Measurements from ENCODE around the gene SHROOM3. TPM values are rescaled to one million over a fixed set of nuclear protein-coding genes. Genes with fewer than 3 reads are reported as not detected.

Gene SHROOM3
- total and polyA plus RNA-seq, 2 of the 13 experiments (the other 11 are each of a cell fraction or from before 2014, with no cell fraction given), result 0.01 TPM; not detected in 1

- 31% methylated on average over 9 of the region's 9 CpGs for WGBS (ENCODE audit: low lambda C conversion rate)
- in situ Hi-C loops (cut with HindIII; ENCODE audit: extremely low pct_ligation_motif_present, low pct_unique_long_range_greater_than_20kb), result loop anchor here (5.0 kb wide), 1 partner anchor 325 kb away; no protein-coding TSS in a partner anchor
Measured at GRCh38 chr4:76757418-76757939, 322.4 kb downstream of the SHROOM3 start.

More at GRCh38 chr4:76757418-76757939, 322.4 kb downstream of the SHROOM3 start:
- H3K4me2 ChIP-seq (ENCODE audit: low read depth, low read length), result no peak overlapping the region
- intact Hi-C loops (cut with micrococcal nuclease; ENCODE audit: unreplicated experiment), result no loop called here
- H3K4me3 ChIP-seq (replicated peaks in 1 of 3; ENCODE audit: insufficient read depth in 1 of 3, low read depth in 2 of 3, low read length in 3 of 3), result no peak overlapping the region
- H2AFZ ChIP-seq (ENCODE audit: low read length), result no peak overlapping the region
- POLR2A ChIA-PET, result no interaction called here
- H3K79me2 ChIP-seq (ENCODE audit: insufficient read depth, low read length), result no peaks in the 10 kb centered on the region
- H3K4me1 ChIP-seq (ENCODE audit: insufficient read depth, low read length), result no peaks in the 10 kb centered on the region
- FAIRE-seq (no peak), DNase-seq (ENCODE audit: low spot score) (no peak), ATAC-seq (no peak)
- H3K27me3 ChIP-seq (ENCODE audit: control insufficient read depth in 1 of 2, insufficient read depth in 2 of 2, low read length in 2 of 2), result peaks cover 0 to 4% of the 10 kb centered on the region in 2 experiments; a peak in 3 of 5 replicates
- H3K27ac ChIP-seq (ENCODE audit: extremely low read length, insufficient read depth, low read length), result no peak overlapping the region
- no peak for TF ChIP-seq FOXP4 (CRISPR knock-in tag; IDR thresholded peaks at IDR 0.05)
- H4K20me1 ChIP-seq (ENCODE audit: insufficient read depth, low read length), result no peaks in the 10 kb centered on the region
- CTCF ChIA-PET (ENCODE audit: low intra/inter-chr PET ratio, low total read pairs), result interaction anchor here (1.6 kb wide), 1 partner anchor 246 kb away, joined by 27 read pairs; no protein-coding TSS in a partner anchor
- no peak overlapping the region for H3K9ac ChIP-seq (ENCODE audit: insufficient read depth, low read depth, low read length)
- no TSS peak for BruUV-seq (replicated peaks)
- no peaks in the 10 kb centered on the region for H3K9me3 ChIP-seq (ENCODE audit: low read length)
- H3K36me3 ChIP-seq (replicated peaks in 1 of 2; ENCODE audit: control insufficient read depth in 1 of 2, insufficient read depth in 2 of 2, low read length in 2 of 2), result no peaks in the 10 kb centered on the region

Measured in HepG2 (cell line).